ENCODE data around the gene RITA1. TPM values are rescaled to one million over a fixed set of nuclear protein-coding genes. Genes with fewer than 3 reads are reported as not detected.
"Not testable (repeated sequence)": the region's sequence is repeated elsewhere in the genome, so short reads cannot be mapped to it uniquely, and the experiment has no call there.

Gene RITA1
- total RNA-seq, 1 experiment from 2014 or later: 33.6 TPM

DNA sequence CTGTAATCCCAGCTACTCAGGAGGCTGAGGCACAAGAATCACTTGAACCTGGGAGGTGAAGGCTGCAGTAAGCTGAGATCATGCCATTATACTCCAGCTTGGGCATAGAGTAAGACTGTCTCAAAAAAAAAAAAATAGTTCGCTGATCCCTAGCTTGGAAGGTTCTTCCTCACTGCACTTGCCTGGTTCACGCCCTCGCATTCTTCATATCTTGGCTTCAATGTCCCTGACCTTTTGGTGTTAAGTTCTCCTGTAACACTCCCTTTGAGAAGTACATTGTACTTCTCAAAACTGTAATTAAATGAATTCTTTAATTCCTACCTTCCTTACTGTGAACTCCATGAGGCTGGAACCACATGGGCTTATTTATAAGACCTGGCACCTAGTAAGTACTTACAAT, 19.3 kb downstream of the RITA1 start:
- Histone ChIP-seq H3K36me3 (ENCODE audit: control insufficient read depth, insufficient read depth, low read length) (no peaks in the 10 kb centered on the region), H3K9me3 (no peaks in the 10 kb centered on the region), H3K4me1 (no peaks in the 10 kb centered on the region), H3K27me3 (replicated peaks; ENCODE audit: control insufficient read depth, insufficient read depth, low read length) (no peaks in the 10 kb centered on the region), H3K4me3 (ENCODE audit: low read depth, low read length) (no peak overlapping the region)
- no peaks in the 10 kb centered on the region for H3K9me3 Mint-ChIP-seq (ENCODE audit: unreplicated experiment)
- ChIA-PET POLR2A (interaction anchor here (0.9 kb wide), 1 partner anchor 41 kb away, joined by 4 read pairs; no protein-coding TSS in a partner anchor), CTCF (no interaction called here)
- H3K4me3 Mint-ChIP-seq (ENCODE audit: unreplicated experiment): no peak overlapping the region
- intact Hi-C loops (cut with micrococcal nuclease; ENCODE audit: unreplicated experiment): no loop called here
- no peaks in the 10 kb centered on the region for H3K4me1 Mint-ChIP-seq (ENCODE audit: low read depth, unreplicated experiment)
- TF ChIP-seq, protein P1, sequence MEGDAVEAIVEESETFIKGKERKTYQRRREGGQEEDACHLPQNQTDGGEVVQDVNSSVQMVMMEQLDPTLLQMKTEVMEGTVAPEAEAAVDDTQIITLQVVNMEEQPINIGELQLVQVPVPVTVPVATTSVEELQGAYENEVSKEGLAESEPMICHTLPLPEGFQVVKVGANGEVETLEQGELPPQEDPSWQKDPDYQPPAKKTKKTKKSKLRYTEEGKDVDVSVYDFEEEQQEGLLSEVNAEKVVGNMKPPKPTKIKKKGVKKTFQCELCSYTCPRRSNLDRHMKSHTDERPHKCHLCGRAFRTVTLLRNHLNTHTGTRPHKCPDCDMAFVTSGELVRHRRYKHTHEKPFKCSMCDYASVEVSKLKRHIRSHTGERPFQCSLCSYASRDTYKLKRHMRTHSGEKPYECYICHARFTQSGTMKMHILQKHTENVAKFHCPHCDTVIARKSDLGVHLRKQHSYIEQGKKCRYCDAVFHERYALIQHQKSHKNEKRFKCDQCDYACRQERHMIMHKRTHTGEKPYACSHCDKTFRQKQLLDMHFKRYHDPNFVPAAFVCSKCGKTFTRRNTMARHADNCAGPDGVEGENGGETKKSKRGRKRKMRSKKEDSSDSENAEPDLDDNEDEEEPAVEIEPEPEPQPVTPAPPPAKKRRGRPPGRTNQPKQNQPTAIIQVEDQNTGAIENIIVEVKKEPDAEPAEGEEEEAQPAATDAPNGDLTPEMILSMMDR (IDR thresholded peaks at IDR 0.05; ENCODE audit: insufficient read depth in 1 of 2, low read depth in 1 of 2, low read length in 1 of 2, severe bottlenecking in 1 of 2, unreplicated experiment in 1 of 2): no peak
- no peak overlapping the region for H3K27ac Mint-ChIP-seq (ENCODE audit: unreplicated experiment)
- no TSS peak for BruUV-seq (replicated peaks)
- H3K27me3 Mint-ChIP-seq (ENCODE audit: insufficient read depth, unreplicated experiment): no peaks in the 10 kb centered on the region
- DNase-seq: no peak
- H3K36me3 Mint-ChIP-seq (ENCODE audit: insufficient read depth, unreplicated experiment): no peaks in the 10 kb centered on the region

DNA sequence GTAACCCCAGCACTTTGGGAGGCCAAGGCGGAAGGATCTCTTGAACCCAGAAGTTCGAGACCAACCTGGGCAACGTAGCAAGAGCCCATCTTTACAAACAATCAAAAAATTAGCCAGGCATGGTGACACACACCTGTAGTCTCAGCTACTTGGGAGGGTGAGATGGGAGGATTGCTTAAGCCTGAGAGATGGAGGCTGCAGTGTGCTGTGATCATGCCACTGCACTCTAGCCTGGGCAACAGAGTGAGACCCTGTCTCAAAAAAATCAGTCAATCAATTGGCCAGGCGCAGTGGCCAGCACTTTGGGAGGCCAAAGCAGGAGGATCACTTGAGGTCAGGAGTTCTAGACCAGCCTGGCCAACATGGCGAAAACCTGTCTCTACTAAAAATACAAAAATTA, 21.3 kb downstream of the RITA1 start:
- H3K4me3 Mint-ChIP-seq (ENCODE audit: unreplicated experiment); H3K36me3 ChIP-seq (ENCODE audit: control insufficient read depth, insufficient read depth, low read length); H3K4me1 ChIP-seq; H3K27me3 ChIP-seq (replicated peaks; ENCODE audit: control insufficient read depth, insufficient read depth, low read length); DNase-seq; intact Hi-C loops (cut with micrococcal nuclease; ENCODE audit: unreplicated experiment); H3K9me3 Mint-ChIP-seq (ENCODE audit: unreplicated experiment); H3K36me3 Mint-ChIP-seq (ENCODE audit: insufficient read depth, unreplicated experiment); CTCF ChIA-PET; H3K9me3 ChIP-seq; BruUV-seq (replicated peaks); H3K27ac Mint-ChIP-seq (ENCODE audit: unreplicated experiment); H3K4me3 ChIP-seq (ENCODE audit: low read depth, low read length); H3K27me3 Mint-ChIP-seq (ENCODE audit: insufficient read depth, unreplicated experiment); POLR2A ChIA-PET; H3K4me1 Mint-ChIP-seq (ENCODE audit: low read depth, unreplicated experiment): not testable (repeated sequence)

DNA sequence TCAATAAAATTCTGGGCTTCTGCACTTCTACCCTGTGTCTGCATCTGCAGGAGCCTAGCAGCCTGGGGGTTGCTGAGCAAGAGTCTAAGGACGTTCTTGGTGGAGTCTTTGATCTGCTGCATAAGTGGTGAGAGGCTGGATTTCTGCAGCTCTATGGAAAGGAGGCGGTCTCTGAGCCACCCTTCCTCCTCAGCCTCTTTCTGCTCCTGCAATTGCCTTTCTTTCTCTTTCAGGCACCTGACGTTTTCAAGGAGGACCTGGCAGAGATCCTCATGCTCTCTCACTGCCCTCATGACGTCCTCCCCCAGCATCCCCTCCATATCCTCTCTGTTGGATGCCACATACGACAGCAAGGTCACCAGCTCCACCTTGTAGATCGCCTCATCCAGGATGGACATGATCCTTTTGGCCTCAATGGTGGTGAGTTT, 22.1 kb downstream of the RITA1 start:
- no peaks in the 10 kb centered on the region for H3K4me1 Mint-ChIP-seq (ENCODE audit: low read depth, unreplicated experiment)

More for the DNA sequence above, 22.1 kb downstream of the RITA1 start:
- Mint-ChIP-seq H3K27me3 (ENCODE audit: insufficient read depth, unreplicated experiment) (no peaks in the 10 kb centered on the region), H3K4me3 (ENCODE audit: unreplicated experiment) (no peak overlapping the region), H3K9me3 (ENCODE audit: unreplicated experiment) (no peaks in the 10 kb centered on the region), H3K36me3 (ENCODE audit: insufficient read depth, unreplicated experiment) (no peaks in the 10 kb centered on the region), H3K27ac (ENCODE audit: unreplicated experiment) (no peak overlapping the region)
- TF ChIP-seq, protein P1 (IDR thresholded peaks at IDR 0.05; ENCODE audit: insufficient read depth in 1 of 2, low read depth in 1 of 2, low read length in 1 of 2, severe bottlenecking in 1 of 2, unreplicated experiment in 1 of 2): no peak
- no peak for DNase-seq
- CTCF ChIA-PET: no interaction called here
- Histone ChIP-seq H3K4me1 (no peaks in the 10 kb centered on the region), H3K36me3 (ENCODE audit: control insufficient read depth, insufficient read depth, low read length) (no peaks in the 10 kb centered on the region), H3K9me3 (no peaks in the 10 kb centered on the region), H3K27me3 (replicated peaks; ENCODE audit: control insufficient read depth, insufficient read depth, low read length) (no peaks in the 10 kb centered on the region), H3K4me3 (ENCODE audit: low read depth, low read length) (no peak overlapping the region)
- POLR2A ChIA-PET: no interaction called here
- no TSS peak for BruUV-seq (replicated peaks)
- intact Hi-C loops (cut with micrococcal nuclease; ENCODE audit: unreplicated experiment): no loop called here
